HCT116 (cell line): Measurements from ENCODE around the gene GARIN5B.

Experiments
- CEBPB ChIP-seq: IDR thresholded peaks from 2 replicates; pipeline ENCODE4 v1.6.1; 2012; ENCODE audit warnings: low read depth
- EZH2 ChIP-seq: fragments of 200-600 bp; sonication (generic); IDR thresholded peaks from 2 replicates; pipeline ENCODE4 v1.6.1; 2017; ENCODE audit warnings: antibody characterized with exemption, mixed run types

GRCh38 chr19:55312621-55313512, 50.2 kb downstream of the GARIN5B start:
- TF ChIP-seq CEBPB (no peak), EZH2 (no peak)
